ENCODE data around the gene CPED1. TPM values are rescaled to one million over a fixed set of nuclear protein-coding genes. Genes with fewer than 3 reads are reported as not detected.

CPED1 gene
- total RNA-seq, 1 experiment from 2014 or later, result 0.13 TPM

GRCh38 chr7:121085922-121086321 is 97.4 kb downstream of the CPED1 start:
- no peak overlapping the region for H2AK5ac ChIP-seq (ENCODE audit: insufficient read length, low read length)
- H3K14ac ChIP-seq (ENCODE audit: insufficient read depth, low read length), result no peak overlapping the region
- WGBS (ENCODE audit: extremely low coverage, insufficient read length, low lambda C conversion rate), result no CpG with 5 or more reads among the region's 3 CpGs
- H3K27ac ChIP-seq (ENCODE audit: insufficient read length, low read depth, low read length), result no peak overlapping the region
- no peak overlapping the region for H3K18ac ChIP-seq (ENCODE audit: insufficient read length, low read depth, low read length)
- Mint-ChIP-seq H3K27ac (no peak overlapping the region), H3K36me3 (ENCODE audit: insufficient read depth in 1 of 3, low read depth in 3 of 3) (no peaks in the 10 kb centered on the region), H3K4me1 (no peaks in the 10 kb centered on the region), H3K9me3 (no peaks in the 10 kb centered on the region), H3K27me3 (ENCODE audit: low read depth) (no peaks in the 10 kb centered on the region), H3K4me3 (no peak overlapping the region)
- H3K79me2 ChIP-seq (ENCODE audit: insufficient read depth, low read length), result no peaks in the 10 kb centered on the region
- no peak overlapping the region for H3K4me2 ChIP-seq (ENCODE audit: insufficient read depth, insufficient read length, low read length)
- no peak for TF ChIP-seq CTCF (conservative IDR thresholded peaks at IDR 0.05)
- no peak overlapping the region for H4K91ac ChIP-seq (ENCODE audit: insufficient read length, low read depth, low read length)
- H3K4me1 ChIP-seq (ENCODE audit: insufficient read depth, low read length), result no peaks in the 10 kb centered on the region
- no peaks in the 10 kb centered on the region for H3K27me3 ChIP-seq (ENCODE audit: insufficient read depth, low read length)
- H2BK5ac ChIP-seq (ENCODE audit: insufficient read length, low read length), result no peak overlapping the region
- H4K5ac ChIP-seq (ENCODE audit: insufficient read length, low read depth, low read length), result no peak overlapping the region
- no peaks in the 10 kb centered on the region for H3K23me2 ChIP-seq (ENCODE audit: insufficient read length, low read depth, low read length, poor library complexity, severe bottlenecking)
- H3K9ac ChIP-seq (ENCODE audit: extremely low read depth, insufficient read length, low read length), result no peak overlapping the region
- H2BK15ac ChIP-seq (ENCODE audit: low read depth, low read length), result no peak overlapping the region
- no peak overlapping the region for H4K8ac ChIP-seq (replicated peaks; ENCODE audit: insufficient read length, low read depth, low read length)
- H3K56ac ChIP-seq (ENCODE audit: insufficient read length, low read depth, low read length), result no peak overlapping the region
- H4K20me1 ChIP-seq (ENCODE audit: control insufficient read depth, insufficient read depth, insufficient read length), result no peaks in the 10 kb centered on the region
- H2BK20ac ChIP-seq (ENCODE audit: low read depth, low read length, poor library complexity, severe bottlenecking), result no peak overlapping the region
- no peak for DNase-seq
- no peak overlapping the region for H2BK120ac ChIP-seq (ENCODE audit: low read depth, low read length, poor library complexity, severe bottlenecking)
- no peak overlapping the region for H3K4ac ChIP-seq (ENCODE audit: low read depth, low read length)
- H3K9me3 ChIP-seq (ENCODE audit: control insufficient read depth, low read depth, low read length), result no peaks in the 10 kb centered on the region
- no peak overlapping the region for H2BK12ac ChIP-seq (ENCODE audit: insufficient read length, low read depth, low read length)
- H2AFZ ChIP-seq (ENCODE audit: low read length), result no peak overlapping the region
- no peak overlapping the region for H3T11ph ChIP-seq (ENCODE audit: low read length)
- H3K23ac ChIP-seq (ENCODE audit: insufficient read length, low read depth, low read length), result no peak overlapping the region
- no peaks in the 10 kb centered on the region for H3K79me1 ChIP-seq (ENCODE audit: insufficient read depth, low read depth, low read length, poor library complexity, severe bottlenecking)

All from H9 (cell line).